SK-N-SH (cell line): Measurements from ENCODE around the gene PAEP. TPM values are rescaled to one million over a fixed set of nuclear protein-coding genes. Genes with fewer than 3 reads are reported as not detected.

ENCODE experiments used
- CTCF ChIA-PET: fragments of 300-600, 350-600 bp; formaldehyde crosslinking; extraction: SDS; loops from one replicate; lab custom pipeline; 2021; lab: Yijun Ruan, JAX
- POLR2A ChIA-PET: fragments of 350-600 bp; sonication (Branson Sonifier 250); formaldehyde crosslinking; extraction: SDS; loops from one replicate; lab custom pipeline; 2020; ENCODE audit warnings: antibody characterized with exemption, inconsistent platforms; lab: Yijun Ruan, JAX
- DNase-seq: peaks from one replicate; pipeline ENCODE4 v3.0.0; 2012
- H2AFZ ChIP-seq: fragments of 200-600 bp; sonication (generic); 2 replicates; pipeline ENCODE4 v1.8.1; 2016; ENCODE audit warnings: antibody characterized with exemption, mild to moderate bottlenecking, low read depth
- H3F3A ChIP-seq: fragments of 200-600 bp; sonication (generic); replicated peaks from 2 replicates; pipeline ENCODE3; 2016; ENCODE audit warnings: antibody characterized with exemption, mild to moderate bottlenecking; ENCODE audit not compliant: insufficient read depth
- H3K27ac ChIP-seq, 2 experiments: fragments of 200-500 bp in 1 of 2; fragments of 200-600 bp in 1 of 2; sonication (Bioruptor generic) in 1 of 2; sonication (generic), shearing (Covaris generic) in 1 of 2; 2 replicates each; pipeline versions ENCODE4 v1.5.1 to v1.6.1; 2014 to 2016; ENCODE audit warnings: low read depth in 2 of 2, inconsistent platforms in 1 of 2, low read length in 1 of 2, mild to moderate bottlenecking in 1 of 2, mixed read lengths in 1 of 2
- H3K27me3 ChIP-seq: fragments of 200-600 bp; sonication (generic), shearing (Covaris generic); 2 replicates; pipeline ENCODE4 v1.6.1; 2016; ENCODE audit warnings: mixed run types; ENCODE audit not compliant: insufficient read depth
- H3K36me3 ChIP-seq, 2 experiments: fragments of 200-500 bp in 1 of 2; fragments of 200-600 bp in 1 of 2; sonication (Bioruptor generic) in 1 of 2; sonication (generic) in 1 of 2; replicated peaks in 1 of 2; 2 replicates each; pipeline versions ENCODE3 to v1.5.1; 2014 to 2016; ENCODE audit warnings: low read length in 1 of 2, mild to moderate bottlenecking in 1 of 2; ENCODE audit not compliant: insufficient read depth in 2 of 2, control insufficient read depth in 1 of 2
- H3K4me1 ChIP-seq, 2 experiments: fragments of 200-500 bp in 1 of 2; fragments of 200-600 bp in 1 of 2; sonication (Bioruptor generic) in 1 of 2; sonication (generic), shearing (Covaris generic) in 1 of 2; 2 replicates each; pipeline versions ENCODE4 v1.5.1 to v1.6.1; 2014 to 2016; ENCODE audit warnings: low read depth in 1 of 2, low read length in 1 of 2, mixed run types in 1 of 2; ENCODE audit not compliant: insufficient read depth in 2 of 2, control insufficient read depth in 1 of 2
- H3K4me2 ChIP-seq: fragments of 200-600 bp; sonication (generic), shearing (Covaris generic); 2 replicates; pipeline ENCODE4 v1.6.1; 2017; ENCODE audit warnings: mixed run types
- H3K4me3 ChIP-seq, 2 experiments: fragments of 200-500 bp in 1 of 2; fragments of 200-600 bp in 1 of 2; sonication (Bioruptor generic) in 1 of 2; sonication (generic), shearing (Covaris generic) in 1 of 2; 2 replicates each; pipeline versions ENCODE4 v1.5.1 to v1.8.1; 2014 to 2016; ENCODE audit warnings: low read depth in 2 of 2, inconsistent platforms in 1 of 2, low read length in 1 of 2, mild to moderate bottlenecking in 1 of 2, mixed read lengths in 1 of 2, moderate library complexity in 1 of 2
- H3K79me2 ChIP-seq: fragments of 200-600 bp; sonication (generic); 2 replicates; pipeline ENCODE4 v1.8.1; 2017; ENCODE audit warnings: mild to moderate bottlenecking; ENCODE audit not compliant: insufficient read depth
- H3K9ac ChIP-seq: fragments of 200-600 bp; sonication (generic); 2 replicates; pipeline ENCODE4 v1.6.1; 2017; ENCODE audit warnings: mixed run types
- H3K9me2 ChIP-seq: fragments of 200-600 bp; sonication (generic); 2 replicates; pipeline ENCODE4 v1.6.1; 2017; ENCODE audit warnings: mixed run types
- H3K9me3 ChIP-seq: fragments of 200-600 bp; sonication (generic); 2 replicates; pipeline ENCODE4 v1.6.1; 2017; ENCODE audit warnings: mixed run types, mild to moderate bottlenecking, moderate library complexity
- H4K20me1 ChIP-seq: fragments of 200-600 bp; sonication (generic); 2 replicates; pipeline ENCODE4 v1.6.1; 2017; ENCODE audit warnings: mild to moderate bottlenecking, mixed run types; ENCODE audit not compliant: insufficient read depth
- FOSL2 ChIP-seq: IDR thresholded peaks from 2 replicates; pipeline ENCODE4 v1.4.0; 2012; ENCODE audit warnings: low read depth, mild to moderate bottlenecking, moderate library complexity, borderline replicate concordance
- POLR2AphosphoS5 ChIP-seq: IDR thresholded peaks from 2 replicates; pipeline ENCODE4 v1.6.1; 2012; ENCODE audit warnings: low read depth, low read length
- RXRA ChIP-seq: IDR thresholded peaks from 2 replicates; pipeline ENCODE4 v1.4.0; 2012; ENCODE audit warnings: low read depth, mild to moderate bottlenecking, borderline replicate concordance
- WGBS: methylation state at CpG from one replicate; pipeline ENCODE4 v1.1.6; 2017; ENCODE audit warnings: low lambda C conversion rate; 5-methylcytosine and 5-hydroxymethylcytosine counted together
- polyA plus RNA-seq, 3 experiments: library from polyadenylated mRNA; depleted of rRNA; stranded (reverse); fragments of >200 nt; gene quantifications; 2 replicates each; pipeline ENCODE4 v1.2.3, GENCODE V29; 2012
- TF ChIP-seq, protein P1 (sequence below): IDR thresholded peaks from 2 replicates; pipeline ENCODE4 v1.4.0; 2012; ENCODE audit warnings: low read depth, borderline replicate concordance
- TF ChIP-seq, protein P2 (sequence below): IDR thresholded peaks from 2 replicates; pipeline ENCODE4 v1.4.0; 2012; ENCODE audit warnings: low read depth
- TF ChIP-seq, protein P3 (sequence below): fragments of 150-350 bp; IDR thresholded peaks from 2 replicates; pipeline ENCODE4 v1.6.1; 2017; ENCODE audit warnings: antibody characterized with exemption, low read length, low read depth, borderline replicate concordance

The PAEP gene
- polyA plus RNA-seq, 1 of the 3 experiments (the other 2 are of a cell fraction), result 0.08 TPM

- H3F3A ChIP-seq, result no peaks in the 10 kb centered on the region
- CTCF ChIA-PET, result interaction anchor here (1.4 kb wide), 1 partner anchor 26 kb away, joined by 3 read pairs; no protein-coding TSS in a partner anchor
- H3K9me3 ChIP-seq, result no peaks in the 10 kb centered on the region
- no peak for DNase-seq
- no peaks in the 10 kb centered on the region for H3K79me2 ChIP-seq
- TF ChIP-seq POLR2AphosphoS5, result no peak
- no peak for TF ChIP-seq RXRA
- no peak overlapping the region for H3K27ac ChIP-seq
- no peak overlapping the region for H3K4me2 ChIP-seq
- no peaks in the 10 kb centered on the region for H4K20me1 ChIP-seq
- H3K9me2 ChIP-seq, result no peaks in the 10 kb centered on the region
- POLR2A ChIA-PET, result no interaction called here
- no peaks in the 10 kb centered on the region for H3K36me3 ChIP-seq
- H3K27me3 ChIP-seq, result no peaks in the 10 kb centered on the region
- H3K4me3 ChIP-seq, result no peak overlapping the region
- WGBS, result 26% methylated on average over 8 of the region's 10 CpGs
- H2AFZ ChIP-seq, result no peak overlapping the region
- no peak overlapping the region for H3K9ac ChIP-seq
- H3K4me1 ChIP-seq, result no peaks in the 10 kb centered on the region
These were observed 15.7 kb downstream of the PAEP start for GRCh38 chr9:135577256-135577655.

GRCh38 chr9:135579356-135579755 is 17.8 kb downstream of the PAEP start:
- TF ChIP-seq, protein P1, sequence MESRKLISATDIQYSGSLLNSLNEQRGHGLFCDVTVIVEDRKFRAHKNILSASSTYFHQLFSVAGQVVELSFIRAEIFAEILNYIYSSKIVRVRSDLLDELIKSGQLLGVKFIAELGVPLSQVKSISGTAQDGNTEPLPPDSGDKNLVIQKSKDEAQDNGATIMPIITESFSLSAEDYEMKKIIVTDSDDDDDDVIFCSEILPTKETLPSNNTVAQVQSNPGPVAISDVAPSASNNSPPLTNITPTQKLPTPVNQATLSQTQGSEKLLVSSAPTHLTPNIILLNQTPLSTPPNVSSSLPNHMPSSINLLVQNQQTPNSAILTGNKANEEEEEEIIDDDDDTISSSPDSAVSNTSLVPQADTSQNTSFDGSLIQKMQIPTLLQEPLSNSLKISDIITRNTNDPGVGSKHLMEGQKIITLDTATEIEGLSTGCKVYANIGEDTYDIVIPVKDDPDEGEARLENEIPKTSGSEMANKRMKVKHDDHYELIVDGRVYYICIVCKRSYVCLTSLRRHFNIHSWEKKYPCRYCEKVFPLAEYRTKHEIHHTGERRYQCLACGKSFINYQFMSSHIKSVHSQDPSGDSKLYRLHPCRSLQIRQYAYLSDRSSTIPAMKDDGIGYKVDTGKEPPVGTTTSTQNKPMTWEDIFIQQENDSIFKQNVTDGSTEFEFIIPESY, result no peak
- TF ChIP-seq, all 33 proteins: peak for 0
- 4% methylated on average over 2 of the region's 2 CpGs for WGBS
- CTCF ChIA-PET, result no interaction called here

GRCh38 chr9:135579889-135580660 is 18.5 kb downstream of the PAEP start:
- H3K36me3 ChIP-seq, result no peaks in the 10 kb centered on the region
- no peaks in the 10 kb centered on the region; a peak in 1 of 4 replicates for H3K4me1 ChIP-seq
- 17% methylated on average over 10 of the region's 10 CpGs for WGBS
- no peak for DNase-seq
- H4K20me1 ChIP-seq, result no peaks in the 10 kb centered on the region
- no peaks in the 10 kb centered on the region for H3K9me3 ChIP-seq
- CTCF ChIA-PET, result interaction anchor here (1.5 kb wide), 1 partner anchor 23 kb away, joined by 4 read pairs; no protein-coding TSS in a partner anchor
- no peaks in the 10 kb centered on the region for H3F3A ChIP-seq
- H3K4me2 ChIP-seq, result no peak overlapping the region
- H2AFZ ChIP-seq, result no peak overlapping the region
- TF ChIP-seq, protein P2, sequence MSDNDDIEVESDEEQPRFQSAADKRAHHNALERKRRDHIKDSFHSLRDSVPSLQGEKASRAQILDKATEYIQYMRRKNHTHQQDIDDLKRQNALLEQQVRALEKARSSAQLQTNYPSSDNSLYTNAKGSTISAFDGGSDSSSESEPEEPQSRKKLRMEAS, result no peak
- TF ChIP-seq, protein P3, sequence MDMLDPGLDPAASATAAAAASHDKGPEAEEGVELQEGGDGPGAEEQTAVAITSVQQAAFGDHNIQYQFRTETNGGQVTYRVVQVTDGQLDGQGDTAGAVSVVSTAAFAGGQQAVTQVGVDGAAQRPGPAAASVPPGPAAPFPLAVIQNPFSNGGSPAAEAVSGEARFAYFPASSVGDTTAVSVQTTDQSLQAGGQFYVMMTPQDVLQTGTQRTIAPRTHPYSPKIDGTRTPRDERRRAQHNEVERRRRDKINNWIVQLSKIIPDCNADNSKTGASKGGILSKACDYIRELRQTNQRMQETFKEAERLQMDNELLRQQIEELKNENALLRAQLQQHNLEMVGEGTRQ, result no peak
- TF ChIP-seq FOSL2, result no peak
- no peak overlapping the region for H3K4me3 ChIP-seq
- H3K9me2 ChIP-seq, result no peaks in the 10 kb centered on the region
- POLR2A ChIA-PET, result no interaction called here
- no peak overlapping the region for H3K27ac ChIP-seq
- no peaks in the 10 kb centered on the region for H3K27me3 ChIP-seq
- H3K9ac ChIP-seq, result no peak overlapping the region
- H3K79me2 ChIP-seq, result no peaks in the 10 kb centered on the region

More at GRCh38 chr9:135579356-135579755, 17.8 kb downstream of the PAEP start:
- no peak for DNase-seq
- Histone ChIP-seq H3K27me3 (no peaks in the 10 kb centered on the region), H2AFZ (no peak overlapping the region), H3K9me2 (no peaks in the 10 kb centered on the region), H3K9ac (no peak overlapping the region), H3K4me2 (no peak overlapping the region), H3K4me3 (no peak overlapping the region), H3K79me2 (no peaks in the 10 kb centered on the region), H3K4me1 (no peaks in the 10 kb centered on the region; a peak in 1 of 4 replicates), H3K27ac (no peak overlapping the region), H3K9me3 (no peaks in the 10 kb centered on the region), H4K20me1 (no peaks in the 10 kb centered on the region), H3K36me3 (no peaks in the 10 kb centered on the region), H3F3A (no peaks in the 10 kb centered on the region)
- POLR2A ChIA-PET, result no interaction called here
